ENCODE measurements around the gene BLM. TPM values are rescaled to one million over a fixed set of nuclear protein-coding genes. Genes with fewer than 3 reads are reported as not detected.

Gene BLM
- total and polyA plus RNA-seq, 2 of the 4 experiments (the other 2 are of a cell fraction): 2.5 to 6.5 TPM

GRCh38 chr15:90799639-90800170 lies 82.6 kb downstream of the BLM start:
- Histone ChIP-seq H3K9me1 (ENCODE audit: insufficient read depth, low read length) (peaks cover 7% of the 10 kb centered on the region; the same call in 1 of the 2 replicates), H4K8ac (ENCODE audit: low read depth in 2 of 2, low read length in 2 of 2) (no peak overlapping the region), H3K79me1 (ENCODE audit: low read depth in 1 of 2, low read length in 2 of 2) (no peaks in the 10 kb centered on the region; a peak in 1 of 4 replicates), H3K14ac (replicated peaks; ENCODE audit: low read depth, low read length) (no peak overlapping the region), H3K27me3 (ENCODE audit: control insufficient read depth, insufficient read depth, low read length) (no peaks in the 10 kb centered on the region), H2AK5ac (ENCODE audit: low read depth, low read length) (no peak overlapping the region), H4K20me1 (ENCODE audit: insufficient read depth, low read length) (no peaks in the 10 kb centered on the region), H4K5ac (ENCODE audit: low read depth, low read length) (no peak overlapping the region), H2BK20ac (ENCODE audit: low read depth, low read length) (no peak overlapping the region), H3K36me3 (ENCODE audit: control insufficient read depth, insufficient read depth, low read length) (no peaks in the 10 kb centered on the region), H2BK15ac (ENCODE audit: low read depth, low read length) (no peak overlapping the region), H3K4me3 (ENCODE audit: insufficient read depth, low read depth, low read length) (no peak overlapping the region), H2AFZ (replicated peaks; ENCODE audit: low read length, poor library complexity) (no peak overlapping the region), H3K9ac (ENCODE audit: low read depth, low read length) (no peak overlapping the region), H3K4me2 (ENCODE audit: low read depth, low read length) (no peak overlapping the region), H3K4ac (ENCODE audit: low read depth, low read length) (no peak overlapping the region), H3K56ac (ENCODE audit: extremely low read depth, insufficient read depth, low read length) (no peak overlapping the region), H2BK5ac (ENCODE audit: low read depth, low read length, poor library complexity, severe bottlenecking) (no peak overlapping the region), H4K91ac (ENCODE audit: insufficient read depth, low read depth, low read length) (no peak overlapping the region), H3K18ac (ENCODE audit: low read depth, low read length) (no peak overlapping the region), H3K27ac (ENCODE audit: insufficient read depth, low read length) (no peak overlapping the region), H3K23ac (ENCODE audit: low read depth, low read length) (no peak overlapping the region), H3K9me3 (ENCODE audit: control insufficient read depth, insufficient read depth, low read length) (no peaks in the 10 kb centered on the region), H3K4me1 (ENCODE audit: control insufficient read depth, insufficient read depth, low read length) (peaks cover 2% of the 10 kb centered on the region; the same call in 1 of the 2 replicates), H2BK120ac (ENCODE audit: low read depth, low read length) (no peak overlapping the region), H2AK9ac (replicated peaks; ENCODE audit: low read depth, low read length, poor library complexity) (no peak overlapping the region)
- no peak for TF ChIP-seq CEBPB (IDR thresholded peaks at IDR 0.05; ENCODE audit: low read depth, low read length)
- TF ChIP-seq RFX5 (IDR thresholded peaks at IDR 0.05; ENCODE audit: low read depth, low read length): no peak
- DNase-seq (no peak), ATAC-seq (ENCODE audit: low read depth) (no peak)
- no CpG with 5 or more reads among the region's 1 CpG for WGBS, 2 experiments (ENCODE audit: extremely low coverage in 2 of 2, insufficient read length in 1 of 2)
- dilution Hi-C loops (cut with HindIII; ENCODE audit: low sequenced_read_pairs, unreplicated experiment) (no loop called here), in situ Hi-C loops (cut with MboI; ENCODE audit: low sequenced_read_pairs) (no loop called here), intact Hi-C loops (cut with micrococcal nuclease) (no loop called here)
- BruUV-seq (replicated peaks): no TSS peak
- ChIA-PET CTCF (no interaction called here), POLR2A (ENCODE audit: unreplicated experiment) (no interaction called here)
